PC-9 (cell line): ENCODE data around the gene ACMSD. TPM values are rescaled to one million over a fixed set of nuclear protein-coding genes. Genes with fewer than 3 reads are reported as not detected.
A peak's percentile ranks its signal among the peaks of the same experiment; 100 is the strongest.

Source experiments
- BruUV-seq: library from RNA; stranded (reverse); fragments of 400-500 nt; replicated peaks from 2 replicates; lab custom pipeline; 2021; lab: Mats Ljungman, UMichigan
- CTCF ChIA-PET: fragments of 300-600 bp; sonication (Branson Sonifier 250); formaldehyde crosslinking; loops from one replicate; lab custom pipeline; 2022; ENCODE audit warnings: antibody characterized with exemption; lab: Charles Lee
- POLR2A ChIA-PET: fragments of 300-600 bp; sonication (Branson Sonifier 250); formaldehyde crosslinking; loops from one replicate; lab custom pipeline; 2022; ENCODE audit warnings: antibody characterized with exemption; ENCODE audit not compliant: unreplicated experiment; lab: Charles Lee
- DNase-seq, 2 experiments: peaks; one replicate each; pipeline versions ENCODE4 v3.0.0 to v3.0.0-alpha.2; 2015 to 2022; ENCODE audit warnings: mixed read lengths in 1 of 2
- H2AFZ ChIP-seq: fragments of 200-600 bp; sonication (generic); 2 replicates; pipeline ENCODE4 v1.8.1; 2017; ENCODE audit warnings: antibody characterized with exemption
- H3F3A ChIP-seq: fragments of 200-600 bp; sonication (generic); 2 replicates; pipeline ENCODE4 v1.8.1; 2017; ENCODE audit warnings: antibody characterized with exemption, mild to moderate bottlenecking, low read depth; ENCODE audit not compliant: insufficient read depth
- H3K27ac ChIP-seq: fragments of 200-600 bp; sonication (generic); 2 replicates; pipeline ENCODE4 v1.6.1; 2016; ENCODE audit warnings: mixed run types
- H3K27me3 ChIP-seq: fragments of 200-600 bp; sonication (generic); 2 replicates; pipeline ENCODE4 v1.6.1; 2016; ENCODE audit warnings: low read depth, mixed run types; ENCODE audit not compliant: insufficient read depth
- H3K36me3 ChIP-seq: fragments of 200-600 bp; sonication (generic); 2 replicates; pipeline ENCODE4 v1.6.1; 2016; ENCODE audit warnings: low read depth, mixed run types
- H3K4me1 ChIP-seq: fragments of 200-600 bp; sonication (generic); replicated peaks from 2 replicates; pipeline ENCODE4 v1.6.1; 2016; ENCODE audit warnings: mixed run types; ENCODE audit not compliant: insufficient read depth
- H3K4me2 ChIP-seq: fragments of 200-600 bp; sonication (generic); 2 replicates; pipeline ENCODE4 v1.6.1; 2017; ENCODE audit warnings: mixed run types
- H3K4me3 ChIP-seq: fragments of 200-600 bp; sonication (generic); 2 replicates; pipeline ENCODE4 v1.6.1; 2016; ENCODE audit warnings: mixed run types
- H3K79me2 ChIP-seq: fragments of 200-600 bp; sonication (generic); 2 replicates; pipeline ENCODE4 v1.6.1; 2017; ENCODE audit warnings: low read depth, mixed run types
- H3K9me2 ChIP-seq: fragments of 200-600 bp; sonication (generic); 2 replicates; pipeline ENCODE4 v1.8.1; 2017; ENCODE audit warnings: mild to moderate bottlenecking; ENCODE audit not compliant: insufficient read depth
- H3K9me3 ChIP-seq: fragments of 200-600 bp; sonication (generic); 2 replicates; pipeline ENCODE4 v1.8.1; 2016; ENCODE audit warnings: low read depth; ENCODE audit not compliant: insufficient read depth
- H4K20me1 ChIP-seq: fragments of 200-600 bp; sonication (generic); 2 replicates; pipeline ENCODE4 v1.8.1; 2017; ENCODE audit not compliant: insufficient read depth
- CTCF ChIP-seq: fragments of 200-600 bp; sonication (generic); conservative IDR thresholded peaks from 2 replicates; pipeline ENCODE4 v1.6.1; 2017; ENCODE audit warnings: mixed run types, antibody characterized with exemption, mild to moderate bottlenecking, moderate library complexity
- EZH2 ChIP-seq: fragments of 200-600 bp; sonication (generic); IDR thresholded peaks from 2 replicates; pipeline ENCODE4 v1.8.0; 2017; ENCODE audit warnings: antibody characterized with exemption, low read depth
- intact Hi-C: fragments of 100-400 bp; cut with micrococcal nuclease; formaldehyde crosslinking; loops from one replicate; pipeline ENCODE4 v1.10.0; 2022; ENCODE audit not compliant: unreplicated experiment
- total RNA-seq: library from RNA; stranded (reverse); gene quantifications from 2 replicates; pipeline ENCODE4 v1.2.3, GENCODE V29; 2021

The ACMSD gene
- total RNA-seq, 1 experiment from 2014 or later = not detected

- Histone ChIP-seq H3K27ac (peak overlapping the region; percentile 94), H3K4me3 (peak overlapping the region; percentile 91), H3K4me1 (peaks cover 27% of the 10 kb centered on the region), H3K36me3 (peaks cover 13% of the 10 kb centered on the region), H3K9me3 (no peaks in the 10 kb centered on the region), H3F3A (peaks cover 12% of the 10 kb centered on the region), H3K4me2 (peak overlapping the region; percentile 86), H3K9me2 (no peaks in the 10 kb centered on the region), H4K20me1 (peaks cover 50% of the 10 kb centered on the region), H2AFZ (peak overlapping the region; percentile 80; the same call in 1 of the 2 replicates), H3K79me2 (peaks cover 57% of the 10 kb centered on the region), H3K27me3 (no peaks in the 10 kb centered on the region)
- BruUV-seq = no TSS peak
- ChIA-PET POLR2A (interaction anchor here (0.6 kb wide), 1 partner anchor 691 kb away, joined by 3 read pairs; no protein-coding TSS in a partner anchor), CTCF (no interaction called here)
- TF ChIP-seq CTCF = no peak
- intact Hi-C loops = loop anchor here (5.0 to 10.0 kb wide), 3 partner anchors 135 to 805 kb away; partner anchors contain the start of genes R3HDM1, RAB3GAP1 and ZRANB3
- no peak for DNase-seq
These were observed 81.2 kb downstream of the ACMSD start for GRCh38 chr2:134919341-134920210.

GRCh38 chr2:134924912-134925311 is 86.5 kb downstream of the ACMSD start:
- Histone ChIP-seq H3K27me3 (no peaks in the 10 kb centered on the region), H3K36me3 (peaks cover 26% of the 10 kb centered on the region), H3K4me1 (peaks cover 16% of the 10 kb centered on the region), H3K79me2 (peaks cover 99% of the 10 kb centered on the region), H3K4me2 (no peak overlapping the region), H4K20me1 (peaks cover 95% of the 10 kb centered on the region), H3K9me3 (no peaks in the 10 kb centered on the region), H3K4me3 (no peak overlapping the region), H3K27ac (no peak overlapping the region), H3F3A (no peaks in the 10 kb centered on the region), H3K9me2 (no peaks in the 10 kb centered on the region), H2AFZ (no peak overlapping the region)
- POLR2A ChIA-PET = no interaction called here
- no TSS peak for BruUV-seq
- no peak for DNase-seq
- CTCF ChIA-PET = no interaction called here
- TF ChIP-seq CTCF = no peak
- no peak for TF ChIP-seq EZH2
- intact Hi-C loops = no loop called here

GRCh38 chr2:134926231-134926931 is 88.0 kb downstream of the ACMSD start:
- TF ChIP-seq CTCF (no peak), EZH2 (no peak)
- intact Hi-C loops = no loop called here
- Histone ChIP-seq H4K20me1 (peaks cover 95% of the 10 kb centered on the region), H2AFZ (no peak overlapping the region), H3K36me3 (peaks cover 19% of the 10 kb centered on the region), H3K27ac (no peak overlapping the region), H3K9me2 (no peaks in the 10 kb centered on the region), H3K27me3 (no peaks in the 10 kb centered on the region), H3K9me3 (no peaks in the 10 kb centered on the region), H3K4me3 (no peak overlapping the region), H3K4me1 (peaks cover 3% of the 10 kb centered on the region; the same call in 1 of the 2 replicates), H3F3A (peaks cover 2% of the 10 kb centered on the region; the same call in 1 of the 2 replicates), H3K4me2 (no peak overlapping the region), H3K79me2 (peaks cover 98% of the 10 kb centered on the region)
- no peak for DNase-seq
- BruUV-seq = no TSS peak
- CTCF ChIA-PET = no interaction called here
- POLR2A ChIA-PET = interaction anchor here (0.6 kb wide), 1 partner anchor 9 kb away, joined by 3 read pairs; no protein-coding TSS in a partner anchor
